Measurements from ENCODE around the gene LILRA1. TPM values are rescaled to one million over a fixed set of nuclear protein-coding genes. Genes with fewer than 3 reads are reported as not detected.

Gene LILRA1
- total RNA-seq, 1 donor from 2014 or later = 0.22 TPM

- H3K4me3 ChIP-seq = no peak overlapping the region
- peaks cover 3% of the 10 kb centered on the region for H3K9me3 ChIP-seq (replicated peaks)
- H3K27me3 ChIP-seq (ENCODE audit: low read depth) = peaks cover 37% of the 10 kb centered on the region
- TF ChIP-seq CTCF (IDR thresholded peaks at IDR 0.05; ENCODE audit: borderline replicate concordance) = no peak
- peak overlapping the region; percentile 30 for H3K27ac ChIP-seq (replicated peaks)
- peak; percentile 26 for DNase-seq
- no peaks in the 10 kb centered on the region for H3K4me1 ChIP-seq
- intact Hi-C loops (cut with micrococcal nuclease) = no loop called here
- no peaks in the 10 kb centered on the region for H3K36me3 ChIP-seq
Observed at GRCh38 chr19:54644056-54644455, 50.6 kb downstream of the LILRA1 start.

- intact Hi-C loops (cut with micrococcal nuclease) = no loop called here
- TF ChIP-seq CTCF (IDR thresholded peaks at IDR 0.05; ENCODE audit: borderline replicate concordance) = no peak
Observed at GRCh38 chr19:54646331-54646841, 53.0 kb downstream of the LILRA1 start.

GRCh38 chr19:54648129-54648528 lies 54.7 kb downstream of the LILRA1 start:
- Histone ChIP-seq H3K27ac (replicated peaks) (no peak overlapping the region), H3K9me3 (replicated peaks) (peaks cover 3% of the 10 kb centered on the region), H3K4me1 (no peaks in the 10 kb centered on the region), H3K4me3 (no peak overlapping the region), H3K27me3 (ENCODE audit: low read depth) (peaks cover 44% of the 10 kb centered on the region), H3K36me3 (no peaks in the 10 kb centered on the region)
- DNase-seq = no peak
- intact Hi-C loops (cut with micrococcal nuclease) = no loop called here
- TF ChIP-seq CTCF (IDR thresholded peaks at IDR 0.05; ENCODE audit: borderline replicate concordance) = no peak

More at GRCh38 chr19:54646331-54646841, 53.0 kb downstream of the LILRA1 start:
- Histone ChIP-seq H3K36me3 (no peaks in the 10 kb centered on the region), H3K9me3 (replicated peaks) (peaks cover 3% of the 10 kb centered on the region), H3K27me3 (ENCODE audit: low read depth) (peaks cover 41% of the 10 kb centered on the region), H3K4me1 (no peaks in the 10 kb centered on the region), H3K4me3 (no peak overlapping the region), H3K27ac (replicated peaks) (no peak overlapping the region)
- no peak for DNase-seq

- H3K27ac ChIP-seq (replicated peaks) = no peak overlapping the region
- TF ChIP-seq CTCF (IDR thresholded peaks at IDR 0.05; ENCODE audit: borderline replicate concordance) = no peak
- H3K9me3 ChIP-seq (replicated peaks) = peaks cover 3% of the 10 kb centered on the region
- H3K4me3 ChIP-seq = no peak overlapping the region
- intact Hi-C loops (cut with micrococcal nuclease) = no loop called here
- no peaks in the 10 kb centered on the region for H3K4me1 ChIP-seq
- peaks cover 47% of the 10 kb centered on the region for H3K27me3 ChIP-seq (ENCODE audit: low read depth)
- no peak for DNase-seq
- H3K36me3 ChIP-seq = no peaks in the 10 kb centered on the region
Observed at GRCh38 chr19:54650108-54650655, 56.8 kb downstream of the LILRA1 start.

Small RNA genes lying within 50 kb of the gene (microRNA-seq; reads per million reads assigned to microRNA genes)
- gene MIR8061 = not detected

Other genes starting within 250 kb of the LILRA1 start
- gene LAIR1, start 228.7 kb upstream of the LILRA1 start, total RNA-seq = 5.1 TPM
- 1.9 TPM for gene TTYH1, start 178.2 kb upstream of the LILRA1 start, total RNA-seq
- gene LENG8, start 144.4 kb upstream of the LILRA1 start, total RNA-seq = 66.0 TPM
- gene LENG9, start 129.9 kb upstream of the LILRA1 start, total RNA-seq = 1.7 TPM
- gene CDC42EP5, start 120.3 kb upstream of the LILRA1 start, total RNA-seq = 8.7 TPM
- not detected for gene LAIR2, start 90.8 kb upstream of the LILRA1 start, total RNA-seq
- 1.6 TPM for gene LILRA2, start 19.8 kb upstream of the LILRA1 start, total RNA-seq
- 1.5 TPM for gene LILRB1, start 36.9 kb downstream of the LILRA1 start, total RNA-seq
- gene LILRB4, start 69.4 kb downstream of the LILRA1 start, total RNA-seq = 4.0 TPM
- gene KIR3DL3, start 130.8 kb downstream of the LILRA1 start, total RNA-seq = not detected
- gene KIR2DL3, start 144.9 kb downstream of the LILRA1 start, total RNA-seq = not detected
- not detected for gene KIR2DL1, start 176.2 kb downstream of the LILRA1 start, total RNA-seq
- not detected for gene KIR2DL4, start 210.0 kb downstream of the LILRA1 start, total RNA-seq
- gene KIR3DL1, start 222.8 kb downstream of the LILRA1 start, total RNA-seq = not detected
- gene KIR2DS4, start 239.0 kb downstream of the LILRA1 start, total RNA-seq = not detected